Measurements from ENCODE around the gene SZRD1.
A peak's percentile ranks its signal among the peaks of the same experiment; 100 is the strongest.

The SZRD1 gene

DNA sequence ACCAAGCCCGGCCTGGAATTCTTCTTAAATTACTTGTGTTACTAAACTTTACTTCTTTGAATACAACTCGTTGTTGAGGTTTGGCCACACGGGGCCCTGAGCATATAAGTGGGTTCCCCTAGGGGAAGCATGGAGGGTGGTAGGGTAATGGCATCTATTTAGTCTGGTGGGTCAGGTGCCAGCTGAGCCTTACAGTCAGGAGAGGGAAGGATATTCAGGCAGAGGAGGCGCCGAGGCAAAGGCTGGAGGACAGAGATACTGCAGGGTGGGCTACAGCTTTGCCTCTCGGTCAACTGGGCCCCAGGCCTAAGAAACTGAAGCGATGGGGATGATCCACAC is 73.1 kb downstream of the SZRD1 start:
- TF ChIP-seq, protein P1, sequence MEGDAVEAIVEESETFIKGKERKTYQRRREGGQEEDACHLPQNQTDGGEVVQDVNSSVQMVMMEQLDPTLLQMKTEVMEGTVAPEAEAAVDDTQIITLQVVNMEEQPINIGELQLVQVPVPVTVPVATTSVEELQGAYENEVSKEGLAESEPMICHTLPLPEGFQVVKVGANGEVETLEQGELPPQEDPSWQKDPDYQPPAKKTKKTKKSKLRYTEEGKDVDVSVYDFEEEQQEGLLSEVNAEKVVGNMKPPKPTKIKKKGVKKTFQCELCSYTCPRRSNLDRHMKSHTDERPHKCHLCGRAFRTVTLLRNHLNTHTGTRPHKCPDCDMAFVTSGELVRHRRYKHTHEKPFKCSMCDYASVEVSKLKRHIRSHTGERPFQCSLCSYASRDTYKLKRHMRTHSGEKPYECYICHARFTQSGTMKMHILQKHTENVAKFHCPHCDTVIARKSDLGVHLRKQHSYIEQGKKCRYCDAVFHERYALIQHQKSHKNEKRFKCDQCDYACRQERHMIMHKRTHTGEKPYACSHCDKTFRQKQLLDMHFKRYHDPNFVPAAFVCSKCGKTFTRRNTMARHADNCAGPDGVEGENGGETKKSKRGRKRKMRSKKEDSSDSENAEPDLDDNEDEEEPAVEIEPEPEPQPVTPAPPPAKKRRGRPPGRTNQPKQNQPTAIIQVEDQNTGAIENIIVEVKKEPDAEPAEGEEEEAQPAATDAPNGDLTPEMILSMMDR (IDR thresholded peaks at IDR 0.05; ENCODE audit: insufficient read depth, missing control alignments) = no peak
- DNase-seq (ENCODE audit: insufficient read length, low spot score) (no peak), FAIRE-seq (no peak)

DNA sequence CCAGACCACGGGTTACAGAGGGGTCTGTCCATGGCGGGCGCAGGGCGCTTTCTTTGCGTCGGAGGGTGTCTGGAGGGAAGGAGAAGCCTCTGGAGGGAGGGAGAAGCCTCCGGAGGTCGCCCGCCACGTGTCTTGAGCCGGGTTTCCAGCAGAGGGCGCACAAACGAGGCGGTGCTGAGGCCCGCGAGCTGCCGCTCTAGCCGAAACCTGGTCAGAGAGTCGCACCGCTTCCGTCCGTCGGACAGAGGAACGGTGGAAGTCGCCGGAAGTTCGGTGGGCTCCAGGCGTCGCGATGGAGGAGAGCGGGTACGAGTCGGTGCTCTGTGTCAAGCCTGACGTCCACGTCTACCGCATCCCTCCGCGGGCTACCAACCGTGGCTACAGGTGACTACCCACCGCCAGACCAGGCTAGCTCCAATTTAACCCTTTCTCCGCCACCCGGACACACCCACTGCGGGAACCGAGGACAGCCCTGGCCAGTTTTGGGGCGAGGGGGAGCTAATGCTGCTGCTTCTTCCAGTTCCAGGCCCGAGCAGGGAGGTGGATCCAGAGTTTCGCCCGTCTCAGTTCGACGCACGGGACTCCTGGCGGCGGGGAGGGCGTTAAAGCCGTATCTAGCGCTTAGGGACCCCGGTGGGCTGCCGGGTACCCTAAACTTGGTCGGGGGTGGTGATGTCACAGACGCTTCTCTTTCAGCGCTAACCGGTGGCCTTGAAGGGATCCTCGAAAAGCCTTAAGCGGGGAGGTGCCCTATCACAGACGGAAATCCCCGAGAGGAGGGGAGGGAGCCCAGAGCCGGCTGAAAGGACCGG is 73.6 kb downstream of the SZRD1 start, which contains the start of gene NECAP2:
NECAP2 (plus strand) TSS at position 255 of the 812 bp plus-strand sequence; CDS start at position 293, 38 bp downstream.
- FAIRE-seq = no peak
- DNase-seq (ENCODE audit: insufficient read length, low spot score) = peak; percentile 64
- TF ChIP-seq, protein P1 (IDR thresholded peaks at IDR 0.05; ENCODE audit: insufficient read depth, missing control alignments) = peak; percentile 88

DNA sequence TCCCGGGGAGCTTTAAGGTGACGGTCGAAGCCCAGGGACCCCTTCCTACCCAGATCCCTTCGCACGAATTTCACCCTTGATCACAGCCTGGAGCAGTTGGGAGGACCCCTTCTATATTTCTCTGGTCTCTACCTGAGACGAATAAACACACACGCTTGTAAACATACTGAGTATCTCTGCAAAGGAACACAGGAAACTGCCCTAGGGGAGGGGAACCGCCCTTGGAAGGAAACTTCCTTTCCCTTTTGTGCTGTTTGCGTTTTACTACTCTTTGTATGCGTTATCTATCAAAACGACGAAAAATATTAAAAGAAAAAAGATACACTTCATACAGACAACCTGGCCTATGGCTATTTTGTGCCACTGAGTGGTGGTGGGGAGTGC is 74.2 kb downstream of the SZRD1 start:
- TF ChIP-seq, protein P1 (IDR thresholded peaks at IDR 0.05; ENCODE audit: insufficient read depth, missing control alignments) = no peak
- no peak for FAIRE-seq
- DNase-seq (ENCODE audit: insufficient read length, low spot score) = no peak

DNA sequence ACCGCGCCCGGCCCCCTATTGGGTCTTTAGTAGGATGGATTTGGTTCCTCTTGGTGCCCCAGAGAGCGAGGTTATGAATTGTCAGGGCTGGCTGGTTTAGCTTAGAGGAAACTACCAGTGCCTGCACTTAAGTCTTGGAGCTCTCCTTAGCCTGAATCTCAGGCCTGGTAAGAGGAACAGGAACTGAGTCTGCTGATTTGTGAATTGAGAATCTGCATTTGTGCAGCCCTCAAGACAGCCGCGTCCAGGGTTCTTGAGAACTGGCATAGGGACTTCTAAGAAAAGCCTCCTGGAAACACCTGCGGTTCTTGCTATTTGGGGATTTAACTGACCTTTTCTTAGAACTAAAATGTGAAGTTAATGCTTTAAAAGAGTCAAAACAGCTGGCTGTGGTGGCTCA is 75.2 kb downstream of the SZRD1 start:
- TF ChIP-seq, protein P1 (IDR thresholded peaks at IDR 0.05; ENCODE audit: insufficient read depth, missing control alignments) = no peak
- FAIRE-seq = no peak
- DNase-seq (ENCODE audit: insufficient read length, low spot score) = no peak

DNA sequence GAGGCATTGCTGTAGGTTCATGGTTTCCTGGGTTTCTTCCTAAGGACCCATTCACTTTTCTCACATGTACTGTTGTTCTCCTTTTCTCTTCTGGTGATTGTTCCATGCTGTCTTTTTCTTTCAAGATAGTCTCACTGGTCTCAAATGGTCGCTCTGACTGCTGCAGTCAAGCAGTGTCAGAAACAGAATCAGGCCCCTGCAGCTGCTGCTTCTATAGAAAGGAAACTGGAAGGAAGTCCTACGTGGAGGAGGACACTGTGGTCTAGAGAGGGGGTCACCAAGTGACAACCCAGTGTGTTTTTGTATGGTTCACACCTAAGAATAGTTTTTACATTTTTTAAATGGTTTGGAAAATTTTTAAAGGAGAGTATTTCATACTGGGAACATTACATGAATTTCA is 75.9 kb downstream of the SZRD1 start:
- FAIRE-seq = no peak
- DNase-seq (ENCODE audit: insufficient read length, low spot score) = no peak
- TF ChIP-seq, protein P1 (IDR thresholded peaks at IDR 0.05; ENCODE audit: insufficient read depth, missing control alignments) = no peak

DNA sequence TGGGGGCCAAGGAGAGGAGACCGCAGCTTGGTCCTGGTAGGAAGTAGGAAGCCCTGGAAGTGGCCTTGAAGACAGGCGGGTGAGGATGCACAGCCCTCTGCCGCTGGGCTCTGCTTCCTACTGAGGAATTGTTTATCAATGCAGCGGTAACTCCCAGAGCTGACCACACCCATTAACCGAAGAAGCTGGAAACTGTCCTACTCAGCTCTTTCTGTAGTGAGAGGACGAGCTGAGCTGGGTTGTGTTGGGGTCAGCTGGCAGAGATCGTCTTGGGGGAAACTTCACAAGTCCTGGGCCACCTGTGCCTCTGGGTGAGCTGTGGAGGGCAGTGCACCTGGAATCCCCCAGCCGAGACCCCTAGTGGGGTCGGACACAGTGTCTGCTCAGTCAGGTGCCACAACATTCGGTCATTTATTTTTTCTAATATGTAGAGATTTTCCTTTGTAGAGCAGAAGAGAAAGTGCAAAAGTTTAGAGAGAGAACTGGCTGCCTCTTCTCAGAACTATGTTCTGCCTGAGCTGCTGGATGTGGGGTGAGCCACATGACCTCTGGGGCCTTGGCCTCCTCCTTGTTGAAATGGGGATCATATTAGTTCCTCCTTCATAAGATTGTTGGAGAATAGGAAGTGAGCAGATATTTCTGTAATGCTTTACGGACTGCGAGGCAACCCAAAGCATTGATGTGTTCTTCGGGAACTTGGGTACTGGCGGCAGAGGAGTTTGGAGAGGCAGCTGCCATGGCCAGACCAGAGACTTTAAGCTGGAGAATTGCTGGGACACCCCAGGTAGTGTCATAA is 77.1 kb downstream of the SZRD1 start:
- TF ChIP-seq, protein P1 (IDR thresholded peaks at IDR 0.05; ENCODE audit: insufficient read depth, missing control alignments) = no peak
- no peak for FAIRE-seq
- DNase-seq (ENCODE audit: insufficient read length, low spot score) = no peak

DNA sequence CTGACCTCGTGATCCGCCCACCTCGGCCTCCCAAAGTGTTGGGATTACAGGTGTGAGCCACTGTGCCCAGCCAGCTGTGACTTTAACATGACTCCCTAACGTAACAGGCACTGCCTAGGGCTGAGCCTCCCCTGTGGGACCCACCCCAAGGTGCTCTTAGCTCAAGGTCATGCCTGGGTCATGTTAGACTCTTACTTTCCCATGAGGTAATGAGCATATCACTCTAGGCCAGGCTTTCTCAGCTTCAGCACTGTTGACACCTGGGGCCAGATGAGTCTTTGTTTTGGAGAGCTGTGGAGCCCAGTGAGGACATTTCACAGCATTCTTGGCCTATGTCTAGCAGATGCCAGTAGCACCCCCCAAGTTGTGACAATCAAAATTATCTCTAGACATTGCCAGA is 78.0 kb downstream of the SZRD1 start:
- DNase-seq (ENCODE audit: insufficient read length, low spot score) (no peak), FAIRE-seq (no peak)
- TF ChIP-seq, protein P1 (IDR thresholded peaks at IDR 0.05; ENCODE audit: insufficient read depth, missing control alignments) = no peak

All from D721Med (cell line).